Measurements from ENCODE around the gene C13orf46. TPM values are rescaled to one million over a fixed set of nuclear protein-coding genes. Genes with fewer than 3 reads are reported as not detected.
"Not testable (repeated sequence)": the region's sequence is repeated elsewhere in the genome, so short reads cannot be mapped to it uniquely, and the experiment has no call there.

C13orf46 gene
- total RNA-seq, 4 donors from 2014 or later = 0.31 to 6.6 (median 5.9) TPM; not detected in 1

DNA sequence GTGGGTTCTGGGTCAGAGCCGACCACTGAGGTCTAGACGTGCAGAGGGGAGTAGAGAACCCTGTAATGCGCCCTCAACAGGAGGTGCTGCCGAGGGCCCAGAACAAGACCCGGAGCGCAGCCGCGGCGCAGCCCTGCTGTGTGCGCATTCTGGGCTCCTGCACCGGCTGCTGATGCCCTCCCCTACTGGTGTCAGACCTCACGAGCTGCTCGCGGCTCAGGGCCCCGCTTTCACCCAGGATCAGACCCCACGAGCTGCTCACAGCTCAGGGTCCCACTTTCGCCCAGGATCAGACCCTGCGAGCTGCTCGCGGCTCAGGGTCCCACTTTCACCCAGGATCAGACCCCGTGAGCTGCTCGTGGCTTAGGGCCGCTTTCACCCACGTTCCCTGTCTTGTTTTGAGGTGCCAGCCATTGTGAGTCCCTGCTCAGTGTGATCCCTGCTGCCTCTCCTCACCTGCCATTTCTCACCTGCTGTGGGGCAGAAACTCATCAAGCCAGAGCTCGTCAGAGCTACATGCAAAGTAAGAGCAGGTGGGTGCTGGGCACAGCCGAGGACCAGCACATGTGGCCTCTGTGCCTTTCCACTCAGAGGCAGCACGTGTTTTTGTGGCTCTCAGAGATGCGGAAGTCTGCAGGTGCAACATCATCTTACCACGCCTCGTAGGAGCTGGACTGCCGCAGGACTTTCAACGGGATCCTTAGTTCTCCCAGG, 47.0 kb upstream of the C13orf46 start:
- no peak for TF ChIP-seq POLR2AphosphoS5 (IDR thresholded peaks at IDR 0.05)
- TF ChIP-seq, protein P1, sequence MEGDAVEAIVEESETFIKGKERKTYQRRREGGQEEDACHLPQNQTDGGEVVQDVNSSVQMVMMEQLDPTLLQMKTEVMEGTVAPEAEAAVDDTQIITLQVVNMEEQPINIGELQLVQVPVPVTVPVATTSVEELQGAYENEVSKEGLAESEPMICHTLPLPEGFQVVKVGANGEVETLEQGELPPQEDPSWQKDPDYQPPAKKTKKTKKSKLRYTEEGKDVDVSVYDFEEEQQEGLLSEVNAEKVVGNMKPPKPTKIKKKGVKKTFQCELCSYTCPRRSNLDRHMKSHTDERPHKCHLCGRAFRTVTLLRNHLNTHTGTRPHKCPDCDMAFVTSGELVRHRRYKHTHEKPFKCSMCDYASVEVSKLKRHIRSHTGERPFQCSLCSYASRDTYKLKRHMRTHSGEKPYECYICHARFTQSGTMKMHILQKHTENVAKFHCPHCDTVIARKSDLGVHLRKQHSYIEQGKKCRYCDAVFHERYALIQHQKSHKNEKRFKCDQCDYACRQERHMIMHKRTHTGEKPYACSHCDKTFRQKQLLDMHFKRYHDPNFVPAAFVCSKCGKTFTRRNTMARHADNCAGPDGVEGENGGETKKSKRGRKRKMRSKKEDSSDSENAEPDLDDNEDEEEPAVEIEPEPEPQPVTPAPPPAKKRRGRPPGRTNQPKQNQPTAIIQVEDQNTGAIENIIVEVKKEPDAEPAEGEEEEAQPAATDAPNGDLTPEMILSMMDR (IDR thresholded peaks at IDR 0.05) = no peak
- TF ChIP-seq EP300 (IDR thresholded peaks at IDR 0.05) = no peak
- no peak for TF ChIP-seq POLR2A (IDR thresholded peaks at IDR 0.05)
- 93 to 95% methylated on average over 3 to 4 of the region's 32 CpGs for WGBS, 2 donors (ENCODE audit: low coverage in 1 of 2)
- H3K36me3 ChIP-seq = peaks cover 0 to 91% of the 10 kb centered on the region in 2 donors
- no peak overlapping the region for H3K4me3 ChIP-seq
- H3K9me3 ChIP-seq = no peaks in the 10 kb centered on the region
- ATAC-seq = no peak
- H3K27ac ChIP-seq = no peak overlapping the region
- no peaks in the 10 kb centered on the region for H3K27me3 ChIP-seq
- peaks cover 0 to 13% (median 12%) of the 10 kb centered on the region in 3 donors for H3K4me1 ChIP-seq

DNA sequence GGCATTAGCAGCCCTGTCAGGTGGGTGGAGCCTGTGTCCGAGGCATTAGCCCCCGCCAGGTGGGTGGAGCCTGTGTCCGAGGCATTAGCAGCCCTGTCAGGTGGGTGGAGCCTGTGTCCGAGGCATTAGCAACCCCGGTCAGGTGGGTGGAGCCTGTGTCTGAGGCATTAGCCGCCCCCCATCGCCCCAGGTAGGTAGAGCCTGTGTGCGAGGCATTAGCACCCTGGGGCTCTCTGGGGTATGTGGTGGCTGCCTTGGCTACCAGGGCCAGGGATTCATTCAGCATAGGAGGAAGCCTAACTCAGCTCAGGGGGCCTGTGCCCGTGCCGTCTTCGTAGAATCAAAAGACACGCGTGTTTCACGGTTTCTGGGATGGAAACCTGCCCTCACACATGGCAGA, 46.3 kb upstream of the C13orf46 start:
- H3K27ac ChIP-seq, ATAC-seq, H3K4me1 ChIP-seq, H3K27me3 ChIP-seq, H3K9me3 ChIP-seq, H3K4me3 ChIP-seq: not testable (repeated sequence)
- no CpG with 5 or more reads among the region's 14 CpGs for WGBS, 2 donors (ENCODE audit: low coverage in 1 of 2)
- H3K36me3 ChIP-seq = peaks cover 0 to 94% of the 10 kb centered on the region in 2 donors

DNA sequence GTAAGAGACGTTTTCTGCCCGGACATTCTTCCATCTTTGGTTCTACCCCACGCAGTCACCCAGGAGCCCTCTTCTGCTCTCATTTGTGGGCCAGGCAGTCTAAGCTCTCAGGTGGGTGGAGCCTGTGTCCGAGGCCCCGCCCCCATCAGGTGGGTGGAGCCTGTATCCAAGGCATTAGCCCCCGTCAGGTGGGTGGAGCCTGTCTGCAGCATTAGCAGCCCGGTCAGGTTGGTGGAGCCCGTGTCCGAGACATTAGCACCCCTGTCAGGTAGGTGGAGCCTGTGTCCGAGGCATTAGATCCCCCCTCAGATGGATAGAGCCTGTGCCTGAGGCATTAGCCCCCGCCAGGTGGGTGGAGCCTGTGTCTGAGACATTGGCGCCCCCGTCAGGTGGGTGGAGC, 45.5 kb upstream of the C13orf46 start:
- WGBS, 2 donors (ENCODE audit: low coverage in 1 of 2) = 100% methylated on average over 1 of the region's 13 CpGs; no CpG with 5 or more reads in 1 of the 2 donors
- Histone ChIP-seq H3K4me1 (no peaks in the 10 kb centered on the region), H3K9me3 (no peaks in the 10 kb centered on the region), H3K27me3 (no peaks in the 10 kb centered on the region), H3K4me3 (no peak overlapping the region), H3K36me3 (peaks cover 0 to 96% of the 10 kb centered on the region in 2 donors), H3K27ac (no peak overlapping the region)
- ATAC-seq = no peak
- no peak for TF ChIP-seq POLR2AphosphoS5 (IDR thresholded peaks at IDR 0.05)

DNA sequence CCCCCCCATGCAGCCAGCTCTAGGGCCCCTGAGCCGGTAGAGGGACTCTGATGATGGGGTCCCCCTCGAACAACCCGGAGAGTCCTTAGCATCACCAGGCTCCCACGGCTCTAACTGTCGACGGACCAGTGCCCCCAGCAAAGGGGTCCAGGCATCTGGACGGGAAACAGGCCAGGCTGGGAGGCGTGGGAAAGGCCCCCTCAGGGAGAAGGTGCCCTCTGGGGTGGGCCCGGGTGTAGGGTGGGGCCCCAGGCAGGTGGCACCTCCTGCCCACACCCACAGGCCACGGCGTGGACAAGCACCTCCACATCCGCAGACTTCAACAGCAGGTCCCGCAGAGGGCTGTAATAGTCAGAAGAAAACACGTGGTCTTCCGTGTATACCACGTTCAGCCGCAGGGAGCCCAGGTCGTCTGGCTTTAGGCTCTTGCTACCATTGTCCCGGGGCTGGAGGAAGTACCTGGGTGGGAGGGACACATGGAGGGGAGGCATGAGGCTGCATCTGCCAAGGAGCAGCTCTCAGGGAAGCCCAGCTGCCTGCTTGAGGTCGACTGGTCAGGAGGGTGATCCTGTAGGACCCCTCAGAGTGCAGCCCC, 44.7 kb upstream of the C13orf46 start:
- H3K4me3 ChIP-seq = no peak overlapping the region
- no peak overlapping the region for H3K27ac ChIP-seq
- 83% methylated on average over 2 of the region's 20 CpGs; no CpG with 5 or more reads in 1 of the 2 donors for WGBS, 2 donors (ENCODE audit: low coverage in 1 of 2)
- H3K27me3 ChIP-seq = no peaks in the 10 kb centered on the region
- no peak for ATAC-seq
- TF ChIP-seq POLR2AphosphoS5 (IDR thresholded peaks at IDR 0.05) (no peak), EP300 (IDR thresholded peaks at IDR 0.05) (no peak), POLR2A (IDR thresholded peaks at IDR 0.05) (no peak)
- TF ChIP-seq, protein P1 (IDR thresholded peaks at IDR 0.05) = no peak
- peaks cover 0 to 92% of the 10 kb centered on the region in 2 donors for H3K36me3 ChIP-seq
- no peaks in the 10 kb centered on the region for H3K4me1 ChIP-seq
- no peaks in the 10 kb centered on the region for H3K9me3 ChIP-seq

DNA sequence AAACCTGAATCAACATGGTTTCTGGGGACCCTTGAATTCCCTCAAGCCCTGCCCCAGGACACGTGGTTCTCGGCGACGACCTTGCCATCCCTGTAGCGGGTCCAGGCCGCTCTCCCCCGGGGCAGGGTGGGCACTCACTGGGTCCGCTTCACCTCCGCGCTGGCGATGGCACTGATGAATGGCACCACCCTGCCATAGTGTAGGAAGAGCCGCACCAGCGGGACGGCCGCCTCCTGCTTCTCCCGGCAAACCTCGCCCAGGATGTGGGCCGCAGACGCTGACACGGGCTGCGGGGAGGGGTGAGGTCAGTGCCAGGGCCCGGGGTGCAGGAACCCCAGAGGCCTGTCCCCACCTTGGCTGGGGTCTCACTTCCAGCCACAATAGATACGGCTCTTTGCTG, 44.1 kb upstream of the C13orf46 start:
- no CpG with 5 or more reads among the region's 23 CpGs for WGBS, 2 donors (ENCODE audit: low coverage in 1 of 2)
- no peak overlapping the region for H3K27ac ChIP-seq
- ATAC-seq = no peak
- no peaks in the 10 kb centered on the region for H3K27me3 ChIP-seq
- no peak overlapping the region for H3K4me3 ChIP-seq
- H3K4me1 ChIP-seq = no peaks in the 10 kb centered on the region
- peaks cover 0 to 89% of the 10 kb centered on the region in 2 donors for H3K36me3 ChIP-seq
- TF ChIP-seq EP300 (IDR thresholded peaks at IDR 0.05) (no peak), POLR2AphosphoS5 (IDR thresholded peaks at IDR 0.05) (no peak), POLR2A (IDR thresholded peaks at IDR 0.05) (no peak)
- TF ChIP-seq, protein P1 (IDR thresholded peaks at IDR 0.05) = no peak
- no peaks in the 10 kb centered on the region for H3K9me3 ChIP-seq

Data from gastroesophageal sphincter (tissue), 4 donors.